ENCODE measurements around the gene PRRT1. TPM values are rescaled to one million over a fixed set of nuclear protein-coding genes. Genes with fewer than 3 reads are reported as not detected.

The PRRT1 gene
- total RNA-seq, 1 experiment from 2014 or later, result not detected

DNA sequence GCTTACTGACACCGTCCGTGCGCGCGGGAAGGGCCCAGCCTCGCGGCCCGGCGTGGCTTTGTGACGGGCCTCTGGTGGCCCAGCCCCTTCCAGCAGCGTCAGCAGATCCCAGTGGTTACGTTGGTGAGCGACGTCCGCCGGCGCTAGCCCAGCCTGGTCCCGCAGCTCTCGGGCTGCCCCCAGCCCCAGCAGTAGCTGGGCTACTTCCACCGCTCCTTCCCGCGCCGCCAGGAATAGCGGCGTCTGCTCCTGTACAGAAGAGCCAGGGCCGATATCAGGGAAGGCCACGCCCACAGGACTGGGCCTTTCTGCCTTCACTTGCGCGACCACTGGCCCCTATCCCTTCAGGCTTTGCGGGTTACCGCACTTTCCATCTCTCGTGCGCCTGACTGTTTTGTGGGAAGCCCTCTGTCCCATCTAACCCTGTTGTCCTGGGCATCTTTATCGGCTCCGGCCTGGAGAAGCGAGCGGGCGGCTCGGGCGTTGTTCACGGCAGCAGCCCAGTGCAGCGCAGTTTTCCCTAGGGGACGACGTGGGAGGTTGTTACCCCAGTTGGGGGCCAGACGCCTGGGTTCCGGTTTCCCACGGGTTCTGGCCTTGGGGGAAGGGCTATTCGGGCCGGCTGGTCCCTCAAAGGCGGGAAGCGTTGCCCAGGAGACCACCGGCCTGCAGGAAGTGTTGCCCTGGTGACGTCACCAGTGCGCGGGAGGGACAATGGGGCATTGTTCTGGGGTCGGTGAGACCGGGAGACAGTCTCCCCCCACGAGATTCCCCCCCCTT lies 44.4 kb upstream of the PRRT1 start:
- no peaks in the 10 kb centered on the region for H4K20me1 ChIP-seq (ENCODE audit: low read length)
- H3K27ac ChIP-seq (ENCODE audit: low read length), result peak overlapping the region; percentile 95
- intact Hi-C loops (cut with micrococcal nuclease), result loop anchor here (1.0 to 5.0 kb wide), 5 partner anchors 18 to 776 kb away; partner anchors contain the start of genes ATF6B and RNF5
- H3K9ac ChIP-seq (ENCODE audit: low read length), result peak overlapping the region; percentile 95
- ChIA-PET CTCF (interaction anchor here (0.5 to 1.2 kb wide), 12 partner anchors 18 to 1515 kb away, joined by 3 to 10 read pairs (median 3); partner anchors contain the start of genes HLA-DMA and UQCC2), POLR2A (ENCODE audit: unreplicated experiment) (interaction anchor here (0.6 to 1.3 kb wide), 11 partner anchors 11 to 776 kb away, joined by 3 to 20 read pairs (median 3); partner anchors contain the start of genes ATF6B, FKBPL and HSPA1B)
- no peak for TF ChIP-seq EZH2 (IDR thresholded peaks at IDR 0.05; ENCODE audit: low read length, unreplicated experiment)
- TF ChIP-seq, protein P1, sequence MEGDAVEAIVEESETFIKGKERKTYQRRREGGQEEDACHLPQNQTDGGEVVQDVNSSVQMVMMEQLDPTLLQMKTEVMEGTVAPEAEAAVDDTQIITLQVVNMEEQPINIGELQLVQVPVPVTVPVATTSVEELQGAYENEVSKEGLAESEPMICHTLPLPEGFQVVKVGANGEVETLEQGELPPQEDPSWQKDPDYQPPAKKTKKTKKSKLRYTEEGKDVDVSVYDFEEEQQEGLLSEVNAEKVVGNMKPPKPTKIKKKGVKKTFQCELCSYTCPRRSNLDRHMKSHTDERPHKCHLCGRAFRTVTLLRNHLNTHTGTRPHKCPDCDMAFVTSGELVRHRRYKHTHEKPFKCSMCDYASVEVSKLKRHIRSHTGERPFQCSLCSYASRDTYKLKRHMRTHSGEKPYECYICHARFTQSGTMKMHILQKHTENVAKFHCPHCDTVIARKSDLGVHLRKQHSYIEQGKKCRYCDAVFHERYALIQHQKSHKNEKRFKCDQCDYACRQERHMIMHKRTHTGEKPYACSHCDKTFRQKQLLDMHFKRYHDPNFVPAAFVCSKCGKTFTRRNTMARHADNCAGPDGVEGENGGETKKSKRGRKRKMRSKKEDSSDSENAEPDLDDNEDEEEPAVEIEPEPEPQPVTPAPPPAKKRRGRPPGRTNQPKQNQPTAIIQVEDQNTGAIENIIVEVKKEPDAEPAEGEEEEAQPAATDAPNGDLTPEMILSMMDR (conservative IDR thresholded peaks at IDR 0.05; ENCODE audit: low read depth, low read length), result no peak
- TF ChIP-seq EZH2phosphoT487 (IDR thresholded peaks at IDR 0.05; ENCODE audit: borderline replicate concordance, low read length), result no peak
- H3K9me2 ChIP-seq (replicated peaks; ENCODE audit: low read length), result no peaks in the 10 kb centered on the region
- H3K4me3 ChIP-seq (ENCODE audit: low read length), result peak overlapping the region; percentile 77
- peaks cover 28% of the 10 kb centered on the region for H3K4me1 ChIP-seq (ENCODE audit: insufficient read depth, low read length)
- H3K27me3 ChIP-seq (ENCODE audit: low read length), result no peaks in the 10 kb centered on the region
- H2AFZ ChIP-seq (ENCODE audit: low read length), result peak overlapping the region; percentile 69
- H3F3A ChIP-seq (ENCODE audit: low read length, unreplicated experiment), result no peaks in the 10 kb centered on the region
- H3K9me3 ChIP-seq (ENCODE audit: low read length), result no peaks in the 10 kb centered on the region
- H3K4me2 ChIP-seq (ENCODE audit: low read length), result peak overlapping the region; percentile 84
- no peaks in the 10 kb centered on the region for H3K36me3 ChIP-seq (ENCODE audit: low read depth, low read length)
- BruUV-seq (replicated peaks), result TSS peak; percentile 97
- DNase-seq (peak; percentile 78), ATAC-seq (peak; percentile 3)
- no peaks in the 10 kb centered on the region for H3K79me2 ChIP-seq (ENCODE audit: low read length)

DNA sequence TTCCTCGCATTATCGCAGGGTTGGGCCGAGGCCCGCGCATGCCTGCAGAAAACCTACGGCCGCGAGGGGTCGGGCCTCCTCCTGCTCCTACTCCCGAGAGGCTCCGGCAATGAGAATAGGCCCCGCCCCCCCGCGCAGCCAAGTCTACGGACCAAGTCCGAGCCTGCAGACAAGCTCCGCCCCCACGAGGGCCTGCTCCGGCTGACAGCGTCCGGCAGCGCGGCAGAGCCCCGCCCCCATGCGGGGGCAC lies 43.8 kb upstream of the PRRT1 start:
- H4K20me1 ChIP-seq (ENCODE audit: low read length), result no peaks in the 10 kb centered on the region
- H3K9ac ChIP-seq (ENCODE audit: low read length), result peak overlapping the region; percentile 95
- H3K4me3 ChIP-seq (ENCODE audit: low read length), result peak overlapping the region; percentile 77; the same call in 1 of the 2 replicates
- peaks cover 28% of the 10 kb centered on the region for H3K4me1 ChIP-seq (ENCODE audit: insufficient read depth, low read length)
- no peaks in the 10 kb centered on the region for H3K36me3 ChIP-seq (ENCODE audit: low read depth, low read length)
- no peak overlapping the region for H2AFZ ChIP-seq (ENCODE audit: low read length)
- BruUV-seq (replicated peaks), result no TSS peak
- intact Hi-C loops (cut with micrococcal nuclease), result loop anchor here (1.0 to 5.0 kb wide), 5 partner anchors 17 to 777 kb away; partner anchors contain the start of genes ATF6B and RNF5
- H3K79me2 ChIP-seq (ENCODE audit: low read length), result no peaks in the 10 kb centered on the region
- no peaks in the 10 kb centered on the region for H3F3A ChIP-seq (ENCODE audit: low read length, unreplicated experiment)
- ChIA-PET CTCF (interaction anchor here (0.5 to 1.2 kb wide), 12 partner anchors 18 to 1516 kb away, joined by 3 to 10 read pairs (median 3); partner anchors contain the start of genes HLA-DMA and UQCC2), POLR2A (ENCODE audit: unreplicated experiment) (interaction anchor here (0.6 to 1.3 kb wide), 11 partner anchors 10 to 776 kb away, joined by 3 to 20 read pairs (median 3); partner anchors contain the start of genes ATF6B, FKBPL and HSPA1B)
- H3K9me3 ChIP-seq (ENCODE audit: low read length), result no peaks in the 10 kb centered on the region
- ATAC-seq (0 out of 2 replicates have a peak, but pooled peaks have one; percentile 87), DNase-seq (peak; percentile 99)
- H3K27ac ChIP-seq (ENCODE audit: low read length), result peak overlapping the region; percentile 95; the same call in 1 of the 2 replicates
- H3K9me2 ChIP-seq (replicated peaks; ENCODE audit: low read length), result no peaks in the 10 kb centered on the region
- TF ChIP-seq EZH2phosphoT487 (IDR thresholded peaks at IDR 0.05; ENCODE audit: borderline replicate concordance, low read length), result no peak
- no peak for TF ChIP-seq EZH2 (IDR thresholded peaks at IDR 0.05; ENCODE audit: low read length, unreplicated experiment)
- H3K4me2 ChIP-seq (ENCODE audit: low read length), result peak overlapping the region; percentile 98
- no peaks in the 10 kb centered on the region for H3K27me3 ChIP-seq (ENCODE audit: low read length)

DNA sequence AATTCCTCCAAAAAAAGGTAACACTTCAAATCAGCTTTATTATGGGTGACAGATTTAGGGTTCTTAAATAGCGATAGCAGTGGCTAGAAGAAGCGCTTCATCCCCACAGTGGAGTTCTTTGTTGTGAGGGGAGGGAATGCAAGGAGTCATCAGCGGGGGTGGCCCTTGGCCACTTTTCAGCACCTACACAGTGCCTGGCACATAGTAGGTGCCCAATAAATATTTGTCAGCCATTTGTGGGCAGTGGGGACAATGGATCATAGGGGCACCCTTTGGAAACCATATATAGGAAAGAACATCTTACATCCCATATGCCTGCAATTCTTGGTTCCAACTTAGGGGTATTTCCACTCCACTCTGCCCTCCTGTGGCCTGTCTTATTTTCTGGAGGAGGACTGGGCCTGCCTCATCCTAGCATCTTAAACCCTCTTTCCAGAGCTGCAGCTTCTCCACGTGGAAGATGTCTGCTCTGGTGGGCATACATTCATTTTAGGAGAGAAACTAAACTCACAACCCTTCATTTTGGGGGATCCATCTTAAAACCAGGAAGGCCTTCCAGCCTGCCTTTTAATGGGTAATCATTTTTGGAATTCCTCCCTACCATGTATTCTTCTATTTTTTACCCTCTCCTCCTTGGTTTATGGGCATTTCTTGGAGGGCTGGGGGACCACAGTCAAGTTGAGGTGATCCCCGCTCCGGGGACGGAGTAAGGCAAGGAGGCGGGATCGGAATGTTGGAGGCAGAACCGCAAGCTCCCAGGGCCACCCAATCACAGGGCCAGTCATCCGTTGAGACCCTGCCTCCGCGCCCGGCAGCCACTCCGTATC lies 43.3 kb upstream of the PRRT1 start:
- BruUV-seq (replicated peaks), result TSS peak; percentile 99
- Histone ChIP-seq H3K36me3 (ENCODE audit: low read depth, low read length) (no peaks in the 10 kb centered on the region), H3K4me2 (ENCODE audit: low read length) (peak overlapping the region; percentile 98), H4K20me1 (ENCODE audit: low read length) (no peaks in the 10 kb centered on the region), H3K9me2 (replicated peaks; ENCODE audit: low read length) (no peaks in the 10 kb centered on the region), H3K9ac (ENCODE audit: low read length) (peak overlapping the region; percentile 82), H2AFZ (ENCODE audit: low read length) (peak overlapping the region; percentile 81), H3K4me1 (ENCODE audit: insufficient read depth, low read length) (peaks cover 32% of the 10 kb centered on the region), H3F3A (ENCODE audit: low read length, unreplicated experiment) (no peaks in the 10 kb centered on the region), H3K9me3 (ENCODE audit: low read length) (no peaks in the 10 kb centered on the region), H3K79me2 (ENCODE audit: low read length) (peaks cover 4% of the 10 kb centered on the region; the same call in 1 of the 2 replicates), H3K27me3 (ENCODE audit: low read length) (no peaks in the 10 kb centered on the region), H3K27ac (ENCODE audit: low read length) (peak overlapping the region; percentile 65), H3K4me3 (ENCODE audit: low read length) (peak overlapping the region; percentile 72)
- intact Hi-C loops (cut with micrococcal nuclease), result loop anchor here (1.0 to 5.0 kb wide), 5 partner anchors 17 to 777 kb away; partner anchors contain the start of genes ATF6B and RNF5
- TF ChIP-seq EZH2phosphoT487 (IDR thresholded peaks at IDR 0.05; ENCODE audit: borderline replicate concordance, low read length) (no peak), EZH2 (IDR thresholded peaks at IDR 0.05; ENCODE audit: low read length, unreplicated experiment) (no peak)
- TF ChIP-seq, protein P1 (conservative IDR thresholded peaks at IDR 0.05; ENCODE audit: low read depth, low read length), result peak; percentile 74
- ChIA-PET POLR2A (ENCODE audit: unreplicated experiment) (interaction anchor here (0.6 to 1.3 kb wide), 9 partner anchors 10 to 777 kb away, joined by 3 to 20 read pairs (median 3); partner anchors contain the start of genes ATF6B, FKBPL and HSPA1B), CTCF (interaction anchor here (0.6 to 1.2 kb wide), 6 partner anchors 17 to 789 kb away, joined by 3 to 10 read pairs (median 4); no protein-coding TSS in a partner anchor)
- peak; percentile 87 for ATAC-seq
- DNase-seq, result peak; percentile 58

Measured in PC-3 (cell line).